HG03039 (cell line): ENCODE results near the gene NCR3LG1.

Experiments
- ATAC-seq: cut with Tn5 transposase; IDR thresholded peaks from one replicate; pipeline ENCODE4 v1.9.1; 2021; ENCODE audit warnings: mild to moderate bottlenecking, moderate library complexity; ENCODE audit not compliant: unreplicated experiment

Gene NCR3LG1

GRCh38 chr11:17351510-17352176, at the start of gene NCR3LG1:
TSS of gene NCR3LG1 (plus strand) at chr11:17351800. CDS start at chr11:17351970, 170 bp downstream.
- no peak for ATAC-seq

GRCh38 chr11:17313349-17314231, 38.0 kb upstream of the NCR3LG1 start:
- ATAC-seq, result no peak

GRCh38 chr11:17314232-17314547, 37.4 kb upstream of the NCR3LG1 start:
- no peak for ATAC-seq

- no peak for ATAC-seq
Observed at GRCh38 chr11:17314904-17315426, 36.6 kb upstream of the NCR3LG1 start.

- no peak for ATAC-seq
Observed at GRCh38 chr11:17328871-17329494, 22.6 kb upstream of the NCR3LG1 start.

GRCh38 chr11:17331669-17332068, 19.9 kb upstream of the NCR3LG1 start:
- ATAC-seq, result no peak

- no peak for ATAC-seq
Observed at GRCh38 chr11:17333799-17334586, 17.6 kb upstream of the NCR3LG1 start.

- ATAC-seq, result no peak
Observed at GRCh38 chr11:17343257-17343656, 8.3 kb upstream of the NCR3LG1 start.

- no peak for ATAC-seq
Observed at GRCh38 chr11:17343907-17344306, 7.7 kb upstream of the NCR3LG1 start.

GRCh38 chr11:17347676-17348075, 3.9 kb upstream of the NCR3LG1 start:
- no peak for ATAC-seq

- ATAC-seq, result no peak
Observed at GRCh38 chr11:17350455-17351171, 987 bp upstream of the NCR3LG1 start.

GRCh38 chr11:17351172-17351509, 459 bp upstream of the NCR3LG1 start:
- no peak for ATAC-seq

- no peak for ATAC-seq
Observed at GRCh38 chr11:17352950-17353820, 1.6 kb downstream of the NCR3LG1 start.

GRCh38 chr11:17353821-17354600, 2.4 kb downstream of the NCR3LG1 start:
- no peak for ATAC-seq

GRCh38 chr11:17354601-17354991, 3.0 kb downstream of the NCR3LG1 start:
- peak; percentile 36 for ATAC-seq

GRCh38 chr11:17366495-17366894, 14.9 kb downstream of the NCR3LG1 start:
- no peak for ATAC-seq

- ATAC-seq, result no peak
Observed at GRCh38 chr11:17368551-17368950, 17.0 kb downstream of the NCR3LG1 start.

- no peak for ATAC-seq
Observed at GRCh38 chr11:17369094-17369493, 17.5 kb downstream of the NCR3LG1 start.
